ENCODE measurements around the gene PSMG1.

DNA sequence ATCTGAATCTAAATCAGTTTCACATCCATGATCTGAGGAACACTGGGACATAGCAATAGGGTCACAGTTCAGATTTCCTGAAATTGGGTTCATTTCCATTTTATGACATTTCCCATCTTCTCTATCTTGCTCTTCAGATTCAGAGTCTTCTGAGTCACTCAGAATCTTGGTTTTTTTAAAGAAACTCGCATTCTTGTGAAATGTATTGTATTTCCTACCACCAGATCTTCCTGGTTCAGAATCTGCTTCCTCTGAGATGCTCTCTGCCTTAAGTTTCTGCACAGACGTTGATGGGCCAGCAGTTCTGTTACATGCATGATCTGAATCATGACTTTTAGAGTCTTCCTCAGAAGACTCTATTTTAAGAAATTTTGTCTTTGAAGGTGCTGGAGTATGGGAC, 15.5 kb upstream of the PSMG1 start:
- TF ChIP-seq, protein P1, sequence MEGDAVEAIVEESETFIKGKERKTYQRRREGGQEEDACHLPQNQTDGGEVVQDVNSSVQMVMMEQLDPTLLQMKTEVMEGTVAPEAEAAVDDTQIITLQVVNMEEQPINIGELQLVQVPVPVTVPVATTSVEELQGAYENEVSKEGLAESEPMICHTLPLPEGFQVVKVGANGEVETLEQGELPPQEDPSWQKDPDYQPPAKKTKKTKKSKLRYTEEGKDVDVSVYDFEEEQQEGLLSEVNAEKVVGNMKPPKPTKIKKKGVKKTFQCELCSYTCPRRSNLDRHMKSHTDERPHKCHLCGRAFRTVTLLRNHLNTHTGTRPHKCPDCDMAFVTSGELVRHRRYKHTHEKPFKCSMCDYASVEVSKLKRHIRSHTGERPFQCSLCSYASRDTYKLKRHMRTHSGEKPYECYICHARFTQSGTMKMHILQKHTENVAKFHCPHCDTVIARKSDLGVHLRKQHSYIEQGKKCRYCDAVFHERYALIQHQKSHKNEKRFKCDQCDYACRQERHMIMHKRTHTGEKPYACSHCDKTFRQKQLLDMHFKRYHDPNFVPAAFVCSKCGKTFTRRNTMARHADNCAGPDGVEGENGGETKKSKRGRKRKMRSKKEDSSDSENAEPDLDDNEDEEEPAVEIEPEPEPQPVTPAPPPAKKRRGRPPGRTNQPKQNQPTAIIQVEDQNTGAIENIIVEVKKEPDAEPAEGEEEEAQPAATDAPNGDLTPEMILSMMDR (conservative IDR thresholded peaks at IDR 0.05): no peak
- TF ChIP-seq EZH2 (IDR thresholded peaks at IDR 0.05; ENCODE audit: low read depth): no peak

Measured in PC-9 (cell line).